Amniotic stem cell (primary cell): Measurements from ENCODE around the gene POLRMT.

Source experiments
- DNase-seq: peaks from one replicate; lab custom pipeline; 2025; lab: John Stamatoyannopoulos, UW

Gene POLRMT

GRCh38 chr19:577439-578392, 55.6 kb downstream of the POLRMT start:
- DNase-seq = no peak

GRCh38 chr19:576768-577438, 56.4 kb downstream of the POLRMT start:
- DNase-seq = no peak

- DNase-seq = no peak
Measured at GRCh38 chr19:575527-576506, 57.5 kb downstream of the POLRMT start.

- no peak for DNase-seq
Measured at GRCh38 chr19:574658-575526, 58.4 kb downstream of the POLRMT start.

- no peak for DNase-seq
Measured at GRCh38 chr19:573519-573825, 59.9 kb downstream of the POLRMT start.

DNA sequence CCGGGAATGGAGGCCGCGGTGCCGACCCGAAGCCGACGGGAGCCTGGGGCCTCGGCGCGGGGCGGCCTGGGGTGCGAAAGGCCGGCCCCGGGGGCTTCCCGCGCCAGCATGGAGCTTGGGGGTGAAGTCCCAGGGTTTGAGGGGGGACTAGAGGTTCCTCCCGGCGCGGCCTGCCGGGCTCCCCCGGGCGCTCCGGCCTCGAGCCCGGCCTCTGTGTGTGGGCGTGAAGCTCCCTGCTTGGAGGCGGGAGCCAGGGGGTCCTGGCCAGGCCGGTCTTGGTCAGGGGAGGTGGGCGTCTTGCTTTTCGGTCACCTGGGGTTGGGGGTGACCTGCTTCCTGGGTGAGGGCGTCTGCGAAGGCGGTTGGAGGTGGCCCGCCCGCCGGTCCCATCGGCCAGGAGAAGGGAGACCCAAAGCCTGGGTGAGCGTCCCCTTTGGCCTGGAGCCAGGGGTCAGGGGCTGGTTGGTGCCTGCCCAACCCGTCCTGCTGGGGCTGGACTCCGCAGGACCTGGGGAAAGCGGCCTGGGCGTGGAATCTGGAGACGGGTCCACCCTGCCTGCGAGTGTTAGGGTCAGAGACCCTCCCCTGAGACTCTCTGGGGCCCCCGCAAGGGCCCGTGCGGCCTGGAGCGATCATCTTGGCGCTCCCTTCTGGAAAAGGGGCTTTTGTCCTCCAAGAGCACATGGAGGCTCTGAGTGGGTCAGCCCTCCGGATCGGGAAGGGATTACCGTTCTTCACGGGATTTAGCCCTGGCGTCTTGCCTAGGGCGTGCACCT, 60.4 kb downstream of the POLRMT start:
- no peak for DNase-seq

DNA sequence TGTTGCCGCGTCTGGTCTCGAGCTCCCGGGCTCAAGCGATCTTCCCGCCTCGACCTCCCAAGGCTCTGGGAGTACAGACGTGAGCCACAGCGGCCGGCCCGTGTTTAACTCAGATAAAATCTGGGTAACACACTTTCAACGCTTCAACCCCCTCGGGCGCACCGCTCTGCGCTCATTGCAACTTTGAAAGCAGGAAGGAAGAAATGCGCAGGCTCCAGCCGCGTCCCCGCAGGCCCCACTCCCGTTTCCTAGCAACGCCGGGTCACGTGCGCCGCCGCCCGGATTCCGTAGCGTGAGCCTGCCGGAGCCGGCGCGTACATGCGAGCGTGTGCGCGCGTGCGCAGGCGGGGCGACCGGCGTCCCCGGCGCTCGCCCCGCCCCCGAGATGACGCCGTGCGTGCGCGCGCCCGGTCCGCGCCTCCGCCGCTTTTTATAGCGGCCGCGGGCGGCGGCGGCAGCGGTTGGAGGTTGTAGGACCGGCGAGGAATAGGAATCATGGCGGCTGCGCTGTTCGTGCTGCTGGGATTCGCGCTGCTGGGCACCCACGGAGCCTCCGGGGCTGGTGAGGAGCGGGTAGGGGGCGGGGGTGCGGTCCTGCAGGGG, 61.1 kb downstream of the POLRMT start, which contains the start of gene BSG:
BSG (plus strand) TSS at position 457 of the 603 bp plus-strand sequence; CDS start at position 496, 39 bp downstream.
- peak; percentile 95 for DNase-seq

DNA sequence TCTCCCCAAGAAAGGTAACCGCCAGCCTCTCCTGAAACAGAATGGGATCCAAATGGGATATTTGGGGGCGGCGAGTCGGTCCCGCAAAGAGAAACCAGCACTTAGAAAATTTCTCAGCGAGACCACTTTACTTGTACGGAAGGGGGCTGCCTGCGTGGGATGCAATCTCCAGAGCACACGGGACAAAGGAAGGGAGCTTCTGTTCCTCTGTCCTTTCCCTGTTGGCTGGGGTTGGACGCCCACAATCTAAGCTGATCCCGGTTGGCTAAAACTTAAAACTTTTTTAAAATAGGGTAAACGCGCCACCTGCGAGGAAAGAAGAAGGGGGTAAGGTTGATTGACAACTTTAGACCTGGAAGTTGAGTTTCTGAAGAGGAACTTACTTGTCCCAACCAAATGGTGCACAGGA, 61.8 kb downstream of the POLRMT start:
- DNase-seq = peak; percentile 25

DNA sequence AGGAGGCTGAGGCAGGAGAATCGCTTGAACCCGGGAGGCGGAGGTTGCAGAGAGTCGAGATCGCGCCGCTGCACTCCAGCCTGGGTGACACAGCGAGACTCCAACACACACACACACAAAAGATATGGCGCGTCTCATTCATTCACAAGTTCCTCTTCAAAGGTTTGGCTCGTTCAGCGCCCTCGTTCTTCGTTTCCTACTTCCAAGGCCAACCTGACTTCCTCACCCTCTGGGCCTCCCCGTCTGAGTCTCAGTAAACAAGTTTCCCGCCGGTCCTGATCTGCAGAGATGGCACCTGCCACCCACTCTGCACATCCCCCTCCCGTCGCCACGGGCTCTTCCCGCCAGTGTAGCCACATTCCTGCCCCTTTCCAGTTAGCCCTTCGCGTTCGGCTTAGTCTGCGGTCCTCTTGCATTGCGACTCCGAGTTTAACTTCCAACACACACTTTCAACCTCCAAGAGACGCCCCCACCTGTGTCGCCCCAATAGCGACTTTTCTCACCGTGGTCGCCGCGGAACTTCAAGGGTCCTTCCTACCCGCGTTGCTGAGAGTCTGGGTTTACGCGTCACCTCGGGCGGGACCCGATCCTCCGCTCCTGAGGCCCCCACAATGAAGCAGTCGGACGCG, 62.3 kb downstream of the POLRMT start:
- DNase-seq = no peak

GRCh38 chr19:570251-570686, 63.1 kb downstream of the POLRMT start:
- DNase-seq = no peak

GRCh38 chr19:567296-567900, 65.9 kb downstream of the POLRMT start:
- no peak for DNase-seq
